Measurements from ENCODE around the gene MAP3K2. TPM values are rescaled to one million over a fixed set of nuclear protein-coding genes. Genes with fewer than 3 reads are reported as not detected.
"Not testable (repeated sequence)": the region's sequence is repeated elsewhere in the genome, so short reads cannot be mapped to it uniquely, and the experiment has no call there.

The MAP3K2 gene
- total RNA-seq, 3 donors from 2014 or later (not counting 1 experiment from before 2014, with no cell fraction given), result 99.4 to 109 (median 106) TPM

- Histone ChIP-seq H3K27me3 (ENCODE audit: control insufficient read depth, insufficient read depth, low read length) (no peaks in the 10 kb centered on the region), H3K4me3 (ENCODE audit: low read length) (no peak overlapping the region), H3K9me3 (ENCODE audit: control insufficient read depth, insufficient read depth, low read length) (no peaks in the 10 kb centered on the region), H3K27ac (ENCODE audit: low read length) (no peak overlapping the region), H3K4me1 (ENCODE audit: control insufficient read depth, insufficient read depth, low read length) (no peaks in the 10 kb centered on the region), H3K36me3 (ENCODE audit: control insufficient read depth, insufficient read depth, low read length) (no peaks in the 10 kb centered on the region)
- Mint-ChIP-seq H3K27me3 (ENCODE audit: low read depth in 2 of 2) (no peaks in the 10 kb centered on the region), H3K9me3 (no peaks in the 10 kb centered on the region), H3K36me3 (no peaks in the 10 kb centered on the region), H3K4me3 (no peak overlapping the region), H3K4me1 (peaks cover 62 to 63% of the 10 kb centered on the region in 2 donors), H3K27ac (peak overlapping the region in 1 of 2 donors; percentile 6)
- DNase-seq (no peak), ATAC-seq (no peak)
- TF ChIP-seq, protein P1, sequence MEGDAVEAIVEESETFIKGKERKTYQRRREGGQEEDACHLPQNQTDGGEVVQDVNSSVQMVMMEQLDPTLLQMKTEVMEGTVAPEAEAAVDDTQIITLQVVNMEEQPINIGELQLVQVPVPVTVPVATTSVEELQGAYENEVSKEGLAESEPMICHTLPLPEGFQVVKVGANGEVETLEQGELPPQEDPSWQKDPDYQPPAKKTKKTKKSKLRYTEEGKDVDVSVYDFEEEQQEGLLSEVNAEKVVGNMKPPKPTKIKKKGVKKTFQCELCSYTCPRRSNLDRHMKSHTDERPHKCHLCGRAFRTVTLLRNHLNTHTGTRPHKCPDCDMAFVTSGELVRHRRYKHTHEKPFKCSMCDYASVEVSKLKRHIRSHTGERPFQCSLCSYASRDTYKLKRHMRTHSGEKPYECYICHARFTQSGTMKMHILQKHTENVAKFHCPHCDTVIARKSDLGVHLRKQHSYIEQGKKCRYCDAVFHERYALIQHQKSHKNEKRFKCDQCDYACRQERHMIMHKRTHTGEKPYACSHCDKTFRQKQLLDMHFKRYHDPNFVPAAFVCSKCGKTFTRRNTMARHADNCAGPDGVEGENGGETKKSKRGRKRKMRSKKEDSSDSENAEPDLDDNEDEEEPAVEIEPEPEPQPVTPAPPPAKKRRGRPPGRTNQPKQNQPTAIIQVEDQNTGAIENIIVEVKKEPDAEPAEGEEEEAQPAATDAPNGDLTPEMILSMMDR (IDR thresholded peaks at IDR 0.05), result no peak
- intact Hi-C loops (cut with micrococcal nuclease), result no loop called here
Observed at GRCh38 chr2:127357591-127357990, 30.2 kb downstream of the MAP3K2 start.

- TF ChIP-seq, protein P1 (IDR thresholded peaks at IDR 0.05), result no peak
- Mint-ChIP-seq H3K27ac (no peak overlapping the region), H3K4me1 (peaks cover 58 to 67% of the 10 kb centered on the region in 2 donors), H3K27me3 (ENCODE audit: low read depth in 2 of 2) (no peaks in the 10 kb centered on the region), H3K36me3 (no peaks in the 10 kb centered on the region), H3K9me3 (no peaks in the 10 kb centered on the region), H3K4me3 (no peak overlapping the region)
- ATAC-seq (no peak), DNase-seq (no peak)
- intact Hi-C loops (cut with micrococcal nuclease), result no loop called here
- Histone ChIP-seq H3K36me3 (ENCODE audit: control insufficient read depth, insufficient read depth, low read length) (no peaks in the 10 kb centered on the region), H3K27ac (ENCODE audit: low read length) (no peak overlapping the region), H3K4me1 (ENCODE audit: control insufficient read depth, insufficient read depth, low read length) (peaks cover 4% of the 10 kb centered on the region), H3K4me3 (ENCODE audit: low read length) (no peak overlapping the region), H3K27me3 (ENCODE audit: control insufficient read depth, insufficient read depth, low read length) (no peaks in the 10 kb centered on the region), H3K9me3 (ENCODE audit: control insufficient read depth, insufficient read depth, low read length) (no peaks in the 10 kb centered on the region)
- WGBS (ENCODE audit: insufficient coverage), result 95% methylated on average over 2 of the region's 3 CpGs
Observed at GRCh38 chr2:127356531-127356930, 31.2 kb downstream of the MAP3K2 start.

DNA sequence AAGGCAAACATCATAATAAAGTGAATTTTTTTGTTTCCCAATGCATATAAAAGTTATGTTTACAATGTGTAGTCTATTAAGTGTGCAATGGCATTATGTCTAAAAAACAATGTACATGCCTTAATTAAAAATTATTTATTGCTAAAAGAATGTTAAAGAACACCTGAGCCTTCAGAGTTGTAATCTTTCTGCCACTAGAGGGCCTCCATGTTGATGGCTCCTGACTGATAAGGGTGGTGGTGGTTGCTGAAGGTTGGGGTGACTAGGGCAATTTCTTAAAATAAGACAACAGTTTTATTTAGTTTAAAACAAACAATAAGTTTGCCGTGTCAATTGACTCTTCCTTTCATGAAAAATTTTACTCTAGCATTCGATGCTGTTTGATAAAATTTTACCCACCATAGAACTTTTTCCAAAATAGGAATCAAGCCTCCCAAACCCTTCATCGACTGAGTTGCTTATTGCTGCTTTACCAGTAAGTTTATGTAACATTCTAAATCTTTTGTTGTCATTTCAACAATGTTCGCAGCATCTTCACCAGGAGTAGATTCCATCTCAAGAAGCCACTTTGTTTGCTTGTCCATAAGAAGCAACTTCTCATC lies 32.3 kb downstream of the MAP3K2 start:
- H3K4me1 ChIP-seq (ENCODE audit: control insufficient read depth, insufficient read depth, low read length), result peaks cover 4% of the 10 kb centered on the region
- WGBS (ENCODE audit: insufficient coverage), result 85% methylated on average over 4 of the region's 4 CpGs
- DNase-seq, result peak in 1 of 2 donors; percentile 74
- peaks cover 63 to 71% of the 10 kb centered on the region in 2 donors for H3K4me1 Mint-ChIP-seq
- peak overlapping the region; percentile 10 to 67 for H3K27ac Mint-ChIP-seq
- no peaks in the 10 kb centered on the region for H3K27me3 ChIP-seq (ENCODE audit: control insufficient read depth, insufficient read depth, low read length)
- no peaks in the 10 kb centered on the region for H3K9me3 ChIP-seq (ENCODE audit: control insufficient read depth, insufficient read depth, low read length)
- no peak overlapping the region for H3K4me3 ChIP-seq (ENCODE audit: low read length)
- H3K36me3 ChIP-seq (ENCODE audit: control insufficient read depth, insufficient read depth, low read length), result no peaks in the 10 kb centered on the region
- TF ChIP-seq, protein P1 (IDR thresholded peaks at IDR 0.05), result peak; percentile 62
- H3K36me3 Mint-ChIP-seq, result no peaks in the 10 kb centered on the region
- peak; percentile 65 to 72 (median 68) for ATAC-seq
- no peak overlapping the region for H3K27ac ChIP-seq (ENCODE audit: low read length)
- H3K9me3 Mint-ChIP-seq, result no peaks in the 10 kb centered on the region
- no peak overlapping the region for H3K4me3 Mint-ChIP-seq
- no peaks in the 10 kb centered on the region for H3K27me3 Mint-ChIP-seq (ENCODE audit: low read depth in 2 of 2)
- intact Hi-C loops (cut with micrococcal nuclease), result loop anchor here (1.0 to 2.0 kb wide), 3 partner anchors 53 to 123 kb away; no protein-coding TSS in a partner anchor

GRCh38 chr2:127353873-127354676 lies 33.7 kb downstream of the MAP3K2 start:
- H3K9me3 Mint-ChIP-seq; H3K36me3 Mint-ChIP-seq; H3K4me1 ChIP-seq (ENCODE audit: control insufficient read depth, insufficient read depth, low read length); DNase-seq; H3K4me3 Mint-ChIP-seq; H3K9me3 ChIP-seq (ENCODE audit: control insufficient read depth, insufficient read depth, low read length); H3K27ac ChIP-seq (ENCODE audit: low read length); H3K36me3 ChIP-seq (ENCODE audit: control insufficient read depth, insufficient read depth, low read length); H3K4me3 ChIP-seq (ENCODE audit: low read length); H3K27me3 ChIP-seq (ENCODE audit: control insufficient read depth, insufficient read depth, low read length); H3K27me3 Mint-ChIP-seq (ENCODE audit: low read depth in 2 of 2): not testable (repeated sequence)
- H3K27ac Mint-ChIP-seq, result peak overlapping the region in 1 of 2 donors; percentile 17
- peaks cover 55 to 65% of the 10 kb centered on the region in 2 donors for H3K4me1 Mint-ChIP-seq
- ATAC-seq, result peak in 2 of 3 donors; percentile 17 to 37
- intact Hi-C loops (cut with micrococcal nuclease), result loop anchor here (2.0 kb wide), 2 partner anchors 55 to 125 kb away; no protein-coding TSS in a partner anchor
- WGBS (ENCODE audit: insufficient coverage), result no CpG with 5 or more reads among the region's 6 CpGs

DNA sequence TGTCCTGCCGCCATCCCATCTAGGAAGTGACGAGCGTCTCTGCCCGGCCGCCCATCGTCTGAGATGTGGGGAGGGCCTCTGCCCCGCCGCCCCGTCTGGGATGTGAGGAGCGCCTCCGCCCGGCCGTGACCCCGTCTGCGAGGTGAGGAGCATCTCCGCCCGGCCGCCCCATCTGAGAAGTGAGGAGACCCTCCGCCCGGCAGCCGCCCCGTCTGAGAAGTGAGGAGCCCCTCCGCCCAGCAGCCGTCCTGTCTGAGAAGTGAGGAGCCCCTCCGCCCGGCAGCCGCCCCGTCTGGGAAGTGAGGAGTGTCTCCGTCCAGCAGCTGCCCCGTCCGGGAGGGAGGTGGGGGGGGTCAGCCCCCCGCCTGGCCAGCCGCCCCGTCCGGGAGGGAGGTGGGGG lies 34.6 kb downstream of the MAP3K2 start:
- H3K36me3 ChIP-seq (ENCODE audit: control insufficient read depth, insufficient read depth, low read length); H3K4me3 ChIP-seq (ENCODE audit: low read length); H3K27ac Mint-ChIP-seq; H3K36me3 Mint-ChIP-seq; ATAC-seq; H3K9me3 ChIP-seq (ENCODE audit: control insufficient read depth, insufficient read depth, low read length); H3K27ac ChIP-seq (ENCODE audit: low read length); DNase-seq; H3K4me1 ChIP-seq (ENCODE audit: control insufficient read depth, insufficient read depth, low read length); H3K27me3 ChIP-seq (ENCODE audit: control insufficient read depth, insufficient read depth, low read length); H3K4me3 Mint-ChIP-seq; intact Hi-C loops (cut with micrococcal nuclease); H3K27me3 Mint-ChIP-seq (ENCODE audit: low read depth in 2 of 2); H3K9me3 Mint-ChIP-seq: not testable (repeated sequence)
- peaks cover 59 to 61% of the 10 kb centered on the region in 2 donors for H3K4me1 Mint-ChIP-seq
- WGBS (ENCODE audit: insufficient coverage), result 99% methylated on average over 24 of the region's 35 CpGs

All from natural killer cell (primary cell).